ENCODE data around the gene HOXA9.

GRCh38 chr7:27184337-27185012 lies 19.1 kb upstream of the HOXA9 start:
- TF ChIP-seq RAD21 (IDR thresholded peaks at IDR 0.05; ENCODE audit: insufficient read depth, low read depth, low read length) (no peak), CTCF (IDR thresholded peaks at IDR 0.05 in 2 of 3, conservative IDR thresholded peaks at IDR 0.05 in 1 of 3; ENCODE audit: control insufficient read depth in 2 of 3, extremely low read depth in 1 of 3, insufficient read depth in 1 of 3, low read depth in 3 of 3, low read length in 3 of 3) (no peak)

All from GM12878 (cell line).